Limb (tissue), 2 donors: ENCODE data around the gene KRTAP10-4.
A peak's percentile ranks its signal among the peaks of the same experiment; 100 is the strongest.
"Not testable (repeated sequence)": the region's sequence is repeated elsewhere in the genome, so short reads cannot be mapped to it uniquely, and the experiment has no call there.

Experiments used
- DNase-seq, 2 donors: peaks; one replicate each; pipeline ENCODE4 v3.0.0-alpha.2; 2016; ENCODE audit errors: extremely low spot score in 2 of 2

KRTAP10-4 gene

GRCh38 chr21:44556879-44557278 lies 16.6 kb upstream of the KRTAP10-4 start:
- DNase-seq: no peak

- no peak for DNase-seq
These were observed 15.8 kb upstream of the KRTAP10-4 start for GRCh38 chr21:44557491-44558328.

- not testable (repeated sequence) for DNase-seq
These were observed 15.2 kb upstream of the KRTAP10-4 start for GRCh38 chr21:44558329-44558675.

GRCh38 chr21:44558695-44559094 lies 14.8 kb upstream of the KRTAP10-4 start, which contains the start of gene KRTAP10-3:
Gene KRTAP10-3 (minus strand): TSS chr21:44558795. CDS start chr21:44558715, 80 bp downstream.
- no peak for DNase-seq

DNA sequence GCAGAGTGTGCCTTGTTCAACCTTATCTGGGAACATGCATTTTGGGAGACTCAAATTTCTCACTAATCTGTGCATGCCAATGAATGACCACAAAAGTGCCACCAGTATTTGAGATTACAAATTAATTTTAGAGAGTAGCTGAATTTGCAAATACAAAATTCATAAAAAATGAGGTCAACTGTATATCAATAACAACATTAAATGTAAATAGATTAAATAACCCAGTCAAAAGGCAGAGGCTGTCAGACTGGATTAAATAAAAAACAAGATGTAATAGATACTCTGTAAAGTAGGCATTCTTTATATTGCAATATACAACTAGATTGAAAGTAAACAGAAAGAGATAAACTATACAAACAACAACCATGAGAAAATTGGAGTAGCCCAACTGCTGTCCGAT lies 9.4 kb upstream of the KRTAP10-4 start:
- DNase-seq: no peak

DNA sequence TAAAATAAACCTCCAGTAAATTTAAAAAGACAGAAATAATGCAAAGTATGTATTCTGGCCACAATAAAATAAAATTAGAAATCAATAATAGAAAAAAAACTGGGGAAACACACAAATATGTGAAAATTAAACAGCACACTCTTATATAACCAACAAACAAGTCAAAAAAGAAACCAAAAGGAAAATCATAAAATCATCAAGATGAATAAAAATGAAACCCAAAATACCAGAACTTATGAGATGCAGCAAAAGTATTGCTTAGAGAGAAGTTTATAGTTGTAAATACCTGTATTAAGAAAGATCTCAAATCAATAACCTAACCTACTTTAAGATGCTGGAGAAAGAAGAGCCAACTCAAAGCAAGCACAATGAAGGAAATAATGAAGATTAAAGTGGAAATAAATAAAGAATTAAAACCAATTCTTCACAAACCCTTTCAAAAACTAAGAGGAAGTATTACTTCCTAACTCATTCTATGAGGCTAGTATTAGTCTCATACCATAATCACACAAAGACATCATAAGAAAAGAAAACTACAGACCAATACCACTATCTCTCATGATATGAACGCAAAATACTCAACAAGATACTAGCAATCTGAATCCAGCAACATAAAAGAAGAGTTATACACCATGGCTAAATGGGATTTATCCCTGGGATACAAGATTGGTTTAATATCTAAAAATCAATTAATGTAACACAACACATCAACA lies 8.5 kb upstream of the KRTAP10-4 start:
- DNase-seq: no peak

DNA sequence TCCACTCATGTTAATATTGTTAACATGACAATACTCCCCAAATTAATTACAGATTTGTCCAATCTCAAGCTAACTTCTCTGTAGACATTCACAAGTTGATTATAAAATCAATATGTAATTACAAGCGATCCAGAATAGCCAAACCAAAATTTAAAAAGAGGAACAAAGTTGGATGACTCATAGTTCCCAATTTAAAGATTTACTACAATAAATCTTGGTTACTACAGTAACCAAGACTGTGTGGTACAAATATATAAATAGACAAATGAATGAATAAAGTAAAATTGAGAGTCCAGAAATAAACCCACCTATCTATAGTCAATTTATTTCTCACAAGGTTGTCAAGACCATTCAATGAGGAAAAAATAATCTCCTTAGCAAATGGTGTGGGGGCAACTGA lies 7.1 kb upstream of the KRTAP10-4 start:
- no peak for DNase-seq

DNA sequence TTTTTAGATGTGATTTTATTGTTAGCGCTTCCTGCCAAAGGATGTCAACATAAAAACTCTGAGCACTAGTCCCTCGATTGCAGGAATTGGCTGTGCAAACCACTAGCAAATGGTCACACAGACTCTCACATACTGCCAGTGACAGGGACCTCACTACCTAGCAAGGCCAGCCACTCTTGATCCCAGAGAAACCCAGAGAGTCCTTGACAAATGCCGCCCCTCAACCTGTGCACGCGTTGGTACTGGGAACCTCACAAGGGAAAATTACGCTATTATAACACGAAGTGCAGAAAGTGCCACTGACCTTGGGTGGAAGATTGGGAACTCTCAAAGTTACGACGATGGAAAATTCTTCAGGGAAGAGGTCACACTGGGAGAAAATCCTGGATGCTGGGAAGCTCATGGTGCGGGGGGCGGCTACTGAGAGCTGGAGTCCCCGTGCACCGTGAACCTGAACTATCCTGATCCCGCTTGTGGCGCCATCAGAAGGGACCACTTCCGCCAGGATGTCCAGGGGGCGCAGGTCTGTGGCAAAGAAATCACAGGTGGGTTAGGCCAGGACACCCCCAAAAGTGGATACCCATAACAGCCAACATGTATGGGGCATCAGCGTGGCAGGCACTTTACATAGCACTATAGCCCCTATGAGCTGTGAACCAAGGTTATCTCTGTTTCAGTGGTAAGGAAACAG lies 5.9 kb upstream of the KRTAP10-4 start:
- no peak for DNase-seq

DNA sequence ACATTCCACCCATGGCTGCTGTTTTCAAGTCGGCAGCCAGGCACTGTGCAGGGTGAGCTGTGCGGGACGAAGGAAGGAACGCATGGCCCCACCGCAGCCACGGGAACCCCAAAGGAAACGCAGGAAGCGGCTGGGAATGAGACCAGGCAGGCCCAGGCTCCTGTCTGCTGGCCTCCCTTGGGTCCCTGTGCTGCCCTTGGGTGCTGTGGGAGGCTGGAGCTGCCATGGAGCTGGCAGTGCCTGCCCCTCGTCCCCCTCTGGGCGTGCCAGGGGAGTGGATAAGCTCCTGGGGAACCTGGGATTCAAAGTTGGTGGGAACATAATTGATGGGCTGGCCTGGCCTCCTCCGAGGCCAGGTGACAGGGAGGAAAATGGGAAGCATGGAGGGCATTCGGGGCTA lies 5.3 kb upstream of the KRTAP10-4 start:
- no peak for DNase-seq

- no peak for DNase-seq
These were observed 4.6 kb upstream of the KRTAP10-4 start for GRCh38 chr21:44568667-44569556.

DNA sequence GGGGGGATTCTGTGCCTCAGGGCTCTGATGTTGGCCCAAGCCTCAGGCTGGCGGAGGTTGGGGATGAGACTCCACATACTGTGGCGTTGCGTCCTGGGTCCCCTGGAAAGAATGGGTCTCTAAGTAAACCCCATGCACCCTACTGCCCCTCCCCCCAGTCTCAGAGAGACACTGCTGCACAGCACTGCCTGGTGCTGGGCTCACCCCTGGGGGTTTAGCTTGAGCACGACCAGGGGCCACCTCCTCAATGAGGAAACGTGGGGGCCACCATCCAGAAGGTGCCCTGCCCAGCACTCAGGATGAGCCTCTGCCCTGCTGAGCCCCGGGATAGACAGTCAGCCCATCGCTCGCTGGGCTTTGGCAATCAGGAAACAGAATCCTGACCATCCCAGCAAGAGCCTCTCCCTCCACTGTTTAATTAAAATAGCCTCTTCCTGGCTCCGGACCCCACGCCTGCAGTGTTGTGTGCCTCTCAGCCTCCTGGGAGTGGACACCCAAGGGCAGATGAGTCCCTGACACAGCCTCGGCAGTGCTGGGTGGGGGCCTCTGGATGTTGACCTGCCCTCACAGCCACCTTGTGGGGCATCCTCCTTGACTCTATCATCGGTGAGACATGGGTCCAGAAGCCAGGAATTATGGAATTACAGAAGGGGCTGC lies 3.5 kb upstream of the KRTAP10-4 start:
- DNase-seq: no peak

DNA sequence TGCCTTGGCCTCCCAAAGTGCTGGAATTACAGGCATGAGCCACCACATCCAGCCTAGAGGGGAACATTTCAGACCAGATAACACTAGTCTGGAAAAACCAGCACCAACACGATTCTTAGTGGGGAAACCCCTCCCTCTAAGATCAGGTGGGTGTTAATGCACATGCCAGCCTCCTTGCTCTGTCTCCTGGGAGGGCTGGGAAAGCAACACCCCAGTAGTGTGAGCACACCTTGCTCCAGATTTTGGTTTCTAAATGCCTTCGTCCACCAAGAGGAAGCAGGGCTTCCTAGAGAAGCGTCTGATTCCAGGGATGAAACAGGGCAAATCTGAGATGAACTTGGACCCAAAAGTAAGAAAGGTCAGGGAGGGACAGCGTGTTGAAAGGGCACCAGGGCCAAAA lies 2.2 kb upstream of the KRTAP10-4 start:
- DNase-seq: no peak

GRCh38 chr21:44571844-44572782 lies 1.4 kb upstream of the KRTAP10-4 start:
- peak in 1 of 2 donors; percentile 18 for DNase-seq

DNA sequence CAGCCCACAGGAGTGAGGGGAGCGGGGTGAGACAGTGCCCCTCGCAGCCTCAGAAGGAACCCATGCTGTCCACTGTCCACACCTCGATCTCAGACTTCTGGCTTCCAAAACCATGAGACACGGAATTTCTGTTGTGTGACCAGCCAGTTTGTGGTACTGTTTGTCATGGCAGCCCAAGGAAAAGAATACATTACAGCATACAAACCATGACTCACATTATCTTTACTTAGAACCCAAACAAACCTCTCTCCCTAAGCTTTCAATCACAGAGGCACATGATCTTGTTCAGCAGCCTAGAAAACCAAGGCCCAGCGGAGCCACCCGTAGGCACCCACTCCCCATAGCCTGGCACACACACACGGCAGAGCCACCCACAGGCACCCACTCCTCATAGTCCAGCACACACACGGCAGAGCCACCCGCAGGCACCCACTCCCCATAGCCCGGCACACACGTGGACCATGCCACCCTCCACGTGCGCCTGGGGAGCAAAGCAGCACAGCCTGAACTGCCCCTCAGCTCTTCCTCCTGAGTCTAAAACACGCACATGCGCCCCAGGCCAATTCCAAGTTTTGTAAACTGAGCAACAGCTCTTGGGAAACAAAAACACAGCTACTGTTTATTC lies 458 bp upstream of the KRTAP10-4 start:
- no peak for DNase-seq

DNA sequence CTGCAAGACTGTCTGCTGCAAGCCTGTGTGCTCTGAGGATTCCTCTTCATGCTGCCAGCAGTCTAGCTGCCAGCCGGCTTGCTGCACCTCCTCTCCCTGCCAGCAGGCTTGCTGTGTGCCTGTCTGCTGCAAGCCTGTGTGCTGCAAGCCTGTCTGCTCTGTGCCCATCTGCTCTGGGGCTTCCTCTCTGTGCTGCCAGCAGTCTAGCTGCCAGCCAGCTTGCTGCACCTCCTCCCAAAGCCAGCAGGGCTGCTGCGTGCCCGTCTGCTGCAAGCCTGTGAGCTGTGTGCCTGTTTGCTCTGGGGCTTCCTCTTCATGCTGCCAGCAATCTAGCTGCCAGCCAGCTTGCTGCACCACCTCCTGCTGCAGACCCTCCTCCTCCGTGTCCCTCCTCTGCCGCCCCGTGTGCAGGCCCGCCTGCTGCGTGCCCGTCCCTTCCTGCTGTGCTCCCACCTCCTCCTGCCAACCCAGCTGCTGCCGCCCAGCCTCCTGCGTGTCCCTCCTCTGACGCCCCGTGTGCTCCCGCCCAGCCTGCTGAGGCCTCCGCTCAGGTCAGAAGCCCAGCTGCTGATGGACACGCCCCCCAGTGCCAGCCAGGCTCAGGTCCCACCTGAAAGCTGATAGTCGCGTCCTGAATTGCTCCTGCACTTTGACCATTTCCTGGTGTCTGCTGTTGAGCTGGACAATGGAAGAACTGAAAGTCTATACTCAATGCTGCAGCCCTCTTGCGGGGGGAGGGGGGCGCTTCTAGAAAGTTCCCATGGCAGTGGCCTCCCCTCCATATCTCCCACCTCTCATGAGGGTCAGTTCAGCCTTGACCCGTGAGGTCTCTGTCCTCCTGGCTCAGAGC lies 1.2 kb downstream of the KRTAP10-4 start:
- no peak for DNase-seq

- DNase-seq: no peak
These were observed 1.9 kb downstream of the KRTAP10-4 start for GRCh38 chr21:44575307-44576024.

DNA sequence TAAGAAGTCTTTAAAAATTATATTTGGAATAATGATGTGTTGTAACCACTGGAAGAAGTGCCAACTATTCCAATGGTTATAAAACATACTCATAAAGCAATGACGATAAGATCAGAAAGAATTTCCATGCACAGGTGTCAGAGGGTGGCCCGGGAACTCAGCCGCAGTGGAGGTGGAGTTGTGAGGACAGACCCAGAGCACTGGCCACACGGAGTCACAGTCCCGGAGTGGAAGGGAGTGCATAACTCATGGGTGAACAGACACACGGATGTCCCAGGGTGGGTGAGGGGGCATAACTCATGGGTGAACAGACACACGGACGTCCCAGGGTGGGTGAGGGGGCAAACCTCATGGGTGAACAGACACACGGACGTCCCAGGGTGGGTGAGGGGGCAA lies 2.5 kb downstream of the KRTAP10-4 start:
- no peak for DNase-seq
